Panc1 (cell line): ENCODE measurements around the gene SLC36A3. TPM values are rescaled to one million over a fixed set of nuclear protein-coding genes. Genes with fewer than 3 reads are reported as not detected.

ENCODE experiments used
- ATAC-seq: fragments of 200-7000 bp; cut with Tn5 transposase; 2 replicates; pipeline ENCODE4 v1.9.1; 2020; ENCODE audit warnings: mild to moderate bottlenecking, moderate library complexity
- BruUV-seq: library from RNA; stranded (reverse); fragments of 400-500 nt; replicated peaks from 2 replicates; lab custom pipeline; 2021; lab: Mats Ljungman, UMichigan
- CTCF ChIA-PET: fragments of 300-600 bp; sonication (Branson Sonifier 250); formaldehyde crosslinking; loops from one replicate; lab custom pipeline; 2022; ENCODE audit warnings: antibody characterized with exemption; lab: Charles Lee
- POLR2A ChIA-PET: fragments of 300-600 bp; sonication (Branson Sonifier 250); formaldehyde crosslinking; loops from one replicate; lab custom pipeline; 2022; ENCODE audit warnings: antibody characterized with exemption; lab: Charles Lee
- DNase-seq: peaks from one replicate; pipeline ENCODE4 v3.0.0-alpha.2; 2010; ENCODE audit warnings: low read depth, low spot score
- H3K27ac ChIP-seq: 2 replicates; pipeline ENCODE4 v1.5.1; 2011; ENCODE audit warnings: mild to moderate bottlenecking, low read length, inconsistent platforms
- H3K27me3 ChIP-seq: fragments of 200-500 bp; sonication (Bioruptor generic); 2 replicates; pipeline ENCODE4 v1.6.0; 2014; ENCODE audit warnings: low read length, inconsistent platforms; ENCODE audit not compliant: control insufficient read depth, insufficient read depth
- H3K36me3 ChIP-seq: fragments of 200-500 bp; sonication (Bioruptor generic); 2 replicates; pipeline ENCODE4 v1.5.1; 2014; ENCODE audit warnings: inconsistent platforms, mild to moderate bottlenecking, low read length, moderate library complexity; ENCODE audit not compliant: control insufficient read depth, insufficient read depth
- H3K4me1 ChIP-seq: 2 replicates; pipeline ENCODE4 v1.5.1; 2011; ENCODE audit warnings: inconsistent platforms, mild to moderate bottlenecking, low read length, moderate library complexity; ENCODE audit not compliant: control insufficient read depth, insufficient read depth
- H3K4me3 ChIP-seq, 2 experiments: 2 replicates each; pipeline ENCODE4 v1.5.1; 2011 to 2012; ENCODE audit warnings: low read depth in 2 of 2, low read length in 2 of 2, mild to moderate bottlenecking in 2 of 2, inconsistent platforms in 1 of 2, moderate library complexity in 1 of 2
- H3K9me3 ChIP-seq: fragments of 200-500 bp; sonication (Bioruptor generic); 2 replicates; pipeline ENCODE4 v1.5.1; 2014; ENCODE audit warnings: low read depth, mild to moderate bottlenecking, inconsistent platforms, low read length, moderate library complexity; ENCODE audit not compliant: control insufficient read depth, insufficient read depth
- CTCF ChIP-seq: fragments of 450-650 bp; IDR thresholded peaks from 2 replicates; pipeline ENCODE4 v1.5.1; 2017; ENCODE audit warnings: mild to moderate bottlenecking
- POLR2AphosphoS5 ChIP-seq: IDR thresholded peaks from 2 replicates; pipeline ENCODE4 v1.6.1; 2012; ENCODE audit warnings: mild to moderate bottlenecking, low read depth, low read length, moderate library complexity
- REST ChIP-seq, 2 experiments: IDR thresholded peaks; 2 replicates each; pipeline ENCODE4 v1.6.1; 2011 to 2012; ENCODE audit warnings: low read depth in 2 of 2, control low read depth in 1 of 2, low read length in 1 of 2, mild to moderate bottlenecking in 1 of 2, moderate library complexity in 1 of 2; ENCODE audit not compliant: insufficient read depth in 1 of 2
- SIN3A ChIP-seq: IDR thresholded peaks from 2 replicates; pipeline ENCODE4 v1.6.1; 2012; ENCODE audit warnings: low read depth, mild to moderate bottlenecking, low read length, moderate library complexity, borderline replicate concordance; ENCODE audit not compliant: insufficient read depth
- TCF7L2 ChIP-seq: IDR thresholded peaks from 2 replicates; pipeline ENCODE4 v1.6.1; 2011; ENCODE audit warnings: mild to moderate bottlenecking, low read depth, low read length, inconsistent platforms
- in situ Hi-C: cut with HindIII; loops from 2 replicates; pipeline ENCODE4 v1.10.0; 2016; ENCODE audit warnings: low sequenced_read_pairs, low pct_unique_long_range_greater_than_20kb
- intact Hi-C: fragments of 100-400 bp; cut with micrococcal nuclease; formaldehyde crosslinking; loops from one replicate; pipeline ENCODE4 v1.10.0; 2022; ENCODE audit not compliant: unreplicated experiment
- total RNA-seq: library from RNA; stranded (reverse); gene quantifications from one replicate; pipeline ENCODE4 v1.2.1, GENCODE V29; 2021; ENCODE audit not compliant: unreplicated experiment

SLC36A3 gene
- total RNA-seq, 1 experiment from 2014 or later: not detected

DNA sequence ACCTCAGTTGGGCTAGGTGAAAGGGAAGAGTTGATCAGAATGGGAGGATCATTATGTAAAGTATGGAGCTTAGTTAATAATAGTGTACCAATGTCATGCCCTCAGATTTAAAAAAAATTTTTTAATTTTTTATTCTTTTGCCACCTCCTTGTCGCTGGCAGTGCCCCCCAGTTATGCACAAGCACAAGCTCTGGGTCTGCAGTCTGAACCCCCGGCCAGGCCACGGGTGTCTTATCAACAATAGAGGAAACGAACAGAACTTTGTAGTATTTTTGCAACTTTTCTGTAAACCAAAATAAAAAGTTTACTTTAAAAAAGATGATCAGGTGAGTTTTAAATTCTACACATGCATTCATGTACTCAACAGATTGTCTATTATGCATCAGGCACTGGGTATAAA is 51.9 kb downstream of the SLC36A3 start:
- Histone ChIP-seq H3K4me1 (peaks cover 7% of the 10 kb centered on the region; the same call in 1 of the 2 replicates), H3K4me3 (peak overlapping the region in 1 of 2 experiments; percentile 61; a peak in 2 of 4 replicates), H3K27ac (peak overlapping the region; percentile 76), H3K27me3 (no peaks in the 10 kb centered on the region; the same call in 1 of the 2 replicates), H3K9me3 (no peaks in the 10 kb centered on the region), H3K36me3 (no peaks in the 10 kb centered on the region; the same call in 1 of the 2 replicates)
- no peak for ATAC-seq
- intact Hi-C loops: no loop called here
- in situ Hi-C loops: no loop called here
- CTCF ChIA-PET: interaction anchor here (1.4 kb wide), 1 partner anchor 64 kb away, joined by 11 read pairs; no protein-coding TSS in a partner anchor
- DNase-seq: no peak
- BruUV-seq: no TSS peak
- POLR2A ChIA-PET: no interaction called here
- TF ChIP-seq CTCF: no peak
- TF ChIP-seq POLR2AphosphoS5: no peak
- TF ChIP-seq TCF7L2: no peak
- no peak for TF ChIP-seq SIN3A
- TF ChIP-seq REST (IDR thresholded peaks at IDR 0.05; ENCODE audit: insufficient read depth in 1 of 2, low read depth in 2 of 2, low read length in 1 of 2): no peak

GRCh38 chr5:151251001-151251551 is 52.5 kb downstream of the SLC36A3 start:
- DNase-seq: no peak
- BruUV-seq: no TSS peak
- Histone ChIP-seq H3K27ac (peak overlapping the region; percentile 35), H3K27me3 (no peaks in the 10 kb centered on the region; the same call in 1 of the 2 replicates), H3K9me3 (no peaks in the 10 kb centered on the region), H3K4me3 (peak overlapping the region in 1 of 2 experiments; percentile 26; a peak in 1 of 4 replicates), H3K4me1 (peaks cover 7% of the 10 kb centered on the region; the same call in 1 of the 2 replicates), H3K36me3 (no peaks in the 10 kb centered on the region; the same call in 1 of the 2 replicates)
- in situ Hi-C loops: no loop called here
- CTCF ChIA-PET: no interaction called here
- TF ChIP-seq POLR2AphosphoS5 (no peak), CTCF (no peak), REST (IDR thresholded peaks at IDR 0.05; ENCODE audit: insufficient read depth in 1 of 2, low read depth in 2 of 2, low read length in 1 of 2) (no peak), SIN3A (no peak), TCF7L2 (no peak)
- intact Hi-C loops: no loop called here
- ATAC-seq: no peak
- POLR2A ChIA-PET: no interaction called here
